GM23338 (cell line): ENCODE results near the gene ACBD3. TPM values are rescaled to one million over a fixed set of nuclear protein-coding genes. Genes with fewer than 3 reads are reported as not detected.

Experiments used
- ATAC-seq: fragments of 200-7000 bp; cut with Tn5 transposase; 3 replicates; pipeline ENCODE4 v1.9.1; 2020
- DNase-seq: peaks from one replicate; pipeline ENCODE4 v3.0.0-alpha.2; 2015; ENCODE audit warnings: low spot score
- H2AFZ ChIP-seq: fragments of 200-600 bp; sonication (generic); 2 replicates; pipeline ENCODE4 v1.8.0; 2016; ENCODE audit warnings: antibody characterized with exemption, mild to moderate bottlenecking, moderate library complexity
- H3F3A ChIP-seq: fragments of 200-600 bp; sonication (generic); replicated peaks from 2 replicates; pipeline ENCODE4 v1.8.0; 2017; ENCODE audit warnings: antibody characterized with exemption, mixed run types, low read depth
- H3K27ac ChIP-seq: fragments of 200-600 bp; sonication (generic); 2 replicates; pipeline ENCODE4 v1.6.1; 2016; ENCODE audit warnings: low read depth
- H3K27me3 ChIP-seq: fragments of 200-600 bp; sonication (generic); 2 replicates; pipeline ENCODE4 v1.8.0; 2016; ENCODE audit warnings: mild to moderate bottlenecking, mixed run types, moderate library complexity; ENCODE audit not compliant: insufficient read depth
- H3K36me3 ChIP-seq: fragments of 200-600 bp; sonication (generic); 2 replicates; pipeline ENCODE4 v1.8.0; 2016; ENCODE audit warnings: mild to moderate bottlenecking; ENCODE audit not compliant: insufficient read depth
- H3K4me1 ChIP-seq: fragments of 200-600 bp; sonication (generic); 2 replicates; pipeline ENCODE4 v1.8.0; 2016; ENCODE audit warnings: mild to moderate bottlenecking, moderate library complexity; ENCODE audit not compliant: insufficient read depth
- H3K4me2 ChIP-seq: fragments of 200-600 bp; sonication (generic); 2 replicates; pipeline ENCODE4 v1.7.1; 2017; ENCODE audit warnings: mixed run types
- H3K4me3 ChIP-seq: fragments of 200-600 bp; sonication (generic); 2 replicates; pipeline ENCODE4 v1.6.1; 2016; ENCODE audit warnings: mixed run types
- H3K79me2 ChIP-seq: fragments of 200-600 bp; sonication (generic); replicated peaks from 2 replicates; pipeline ENCODE4 v1.8.0; 2017; ENCODE audit warnings: mild to moderate bottlenecking; ENCODE audit not compliant: insufficient read depth
- H3K9me2 ChIP-seq: fragments of 200-600 bp; sonication (generic); 2 replicates; pipeline ENCODE4 v1.8.0; 2017; ENCODE audit not compliant: insufficient read depth
- H4K20me1 ChIP-seq: fragments of 200-600 bp; sonication (generic); replicated peaks from 2 replicates; pipeline ENCODE4 v1.8.0; 2017; ENCODE audit warnings: mild to moderate bottlenecking; ENCODE audit not compliant: insufficient read depth
- H3K27ac Mint-ChIP-seq: 2 replicates; pipeline ENCODE4 v1.8.0; 2020; ENCODE audit warnings: inconsistent platforms, mild to moderate bottlenecking, moderate library complexity, mixed read lengths
- H3K27me3 Mint-ChIP-seq: 3 replicates; pipeline ENCODE4 v1.8.0; 2022; ENCODE audit warnings: low read depth, mild to moderate bottlenecking, moderate library complexity, mixed read lengths, inconsistent platforms; ENCODE audit not compliant: insufficient read depth, poor library complexity
- H3K36me3 Mint-ChIP-seq: 3 replicates; pipeline ENCODE4 v1.8.0; 2021; ENCODE audit warnings: low read depth, mild to moderate bottlenecking, inconsistent platforms, moderate library complexity, mixed read lengths
- H3K4me1 Mint-ChIP-seq: 3 replicates; pipeline ENCODE4 v1.8.0; 2020; ENCODE audit warnings: mild to moderate bottlenecking, inconsistent platforms, mixed read lengths
- H3K4me3 Mint-ChIP-seq: 3 replicates; pipeline ENCODE4 v1.8.0; 2021; ENCODE audit warnings: moderate library complexity, mild to moderate bottlenecking, inconsistent platforms, mixed read lengths
- H3K9me3 Mint-ChIP-seq: 3 replicates; pipeline ENCODE4 v1.8.0; 2020; ENCODE audit warnings: moderate library complexity, mild to moderate bottlenecking, inconsistent platforms, mixed read lengths
- CREB1 ChIP-seq: fragments of 250-450 bp; sonication (Bioruptor Pico); IDR thresholded peaks from 2 replicates; pipeline ENCODE4 v1.5.0; 2020; ENCODE audit warnings: low read depth, mild to moderate bottlenecking, moderate library complexity
- CTCF ChIP-seq, 2 experiments: fragments of 200-600 bp in 1 of 2; sonication (generic) in 1 of 2; conservative IDR thresholded peaks; 2 replicates each; pipeline versions ENCODE4 v1.5.1 to v1.6.1; 2016 to 2017; ENCODE audit warnings: antibody characterized with exemption in 2 of 2, low read depth in 2 of 2, mild to moderate bottlenecking in 2 of 2, moderate library complexity in 1 of 2
- EZH2 ChIP-seq: fragments of 200-600 bp; sonication (generic); IDR thresholded peaks from one replicate; pipeline ENCODE4 v1.8.0; 2017; ENCODE audit warnings: antibody characterized with exemption, mild to moderate bottlenecking, low read depth; ENCODE audit not compliant: unreplicated experiment
- EZH2phosphoT487 ChIP-seq: fragments of 200-600 bp; sonication (generic); IDR thresholded peaks from one replicate; pipeline ENCODE4 v1.8.1; 2018; ENCODE audit warnings: antibody characterized with exemption; ENCODE audit not compliant: unreplicated experiment
- JUNB ChIP-seq: IDR thresholded peaks from one replicate; pipeline ENCODE4 v1.6.1; 2016; ENCODE audit warnings: antibody characterized with exemption; ENCODE audit not compliant: unreplicated experiment
- NANOG ChIP-seq: IDR thresholded peaks from 2 replicates; pipeline ENCODE4 v1.6.1; 2016; ENCODE audit warnings: antibody characterized with exemption, borderline replicate concordance
- STAT1 ChIP-seq: IDR thresholded peaks from one replicate; pipeline ENCODE4 v1.6.1; 2016; ENCODE audit warnings: antibody characterized with exemption; ENCODE audit not compliant: unreplicated experiment
- ZNF331 ChIP-seq: fragments of 250-450 bp; sonication (Bioruptor Pico); IDR thresholded peaks from 2 replicates; pipeline ENCODE4 v1.5.0; 2020; ENCODE audit warnings: low read depth, mild to moderate bottlenecking, moderate library complexity
- ZNF462 ChIP-seq: fragments of 250-450 bp; sonication (Bioruptor Pico); IDR thresholded peaks from 2 replicates; pipeline ENCODE4 v1.5.0; 2020; ENCODE audit warnings: mild to moderate bottlenecking, moderate library complexity
- polyA plus RNA-seq: library from polyadenylated mRNA; unstranded; fragments of >200 nt; fragmentation: Nextera tagmentation; extraction: Ambion mirVana; gene quantifications from 2 replicates; pipeline ENCODE4 v1.2.1, GENCODE V29; 2016
- total RNA-seq: library from RNA; depleted of rRNA; stranded (reverse); fragments of >200 nt; shearing (Covaris generic); gene quantifications from 2 replicates; pipeline ENCODE4 v1.2.3, GENCODE V29; 2014
- TF ChIP-seq, protein P1 (sequence below): IDR thresholded peaks from 2 replicates; pipeline ENCODE4 v1.6.1; 2016; ENCODE audit warnings: antibody characterized with exemption

Gene ACBD3
- total and polyA plus RNA-seq, 2 experiments from 2014 or later, result 17.1 to 36.2 TPM

- TF ChIP-seq CTCF (conservative IDR thresholded peaks at IDR 0.05; ENCODE audit: low read depth in 2 of 2) (no peak), NANOG (no peak), CREB1 (CRISPR knock-in tag) (no peak)
Measured at GRCh38 chr1:226097866-226098625, 88.5 kb downstream of the ACBD3 start (continued).

DNA sequence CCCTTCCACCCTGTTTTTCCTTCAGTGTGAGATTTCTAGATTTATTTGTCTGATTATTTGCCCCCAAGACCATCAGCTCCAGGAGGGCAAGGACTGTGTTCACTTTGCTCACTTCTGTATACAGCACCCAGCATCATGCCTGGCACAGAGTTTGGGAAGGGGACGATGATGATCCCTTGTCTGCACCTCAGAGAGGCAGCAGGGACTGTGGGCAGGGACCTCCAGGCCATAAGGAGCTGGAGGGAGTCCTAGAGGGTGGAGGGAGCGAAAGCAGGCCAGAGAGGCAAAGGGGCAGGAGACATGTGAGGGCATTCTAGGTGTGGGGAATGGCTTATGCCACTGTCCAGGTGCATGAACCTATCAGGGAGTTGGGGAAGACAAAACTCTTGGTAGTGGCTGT is 91.3 kb downstream of the ACBD3 start:
- H3K27me3 ChIP-seq, result peaks cover 9% of the 10 kb centered on the region; the same call in 1 of the 2 replicates
- H3K4me3 ChIP-seq, result no peak overlapping the region
- H3K79me2 ChIP-seq, result no peaks in the 10 kb centered on the region
- DNase-seq (no peak), ATAC-seq (no peak)
- Mint-ChIP-seq H3K4me3 (no peak overlapping the region), H3K27me3 (peaks cover 3% of the 10 kb centered on the region), H3K4me1 (peaks cover 18% of the 10 kb centered on the region), H3K36me3 (no peaks in the 10 kb centered on the region), H3K9me3 (no peaks in the 10 kb centered on the region), H3K27ac (no peak overlapping the region)
- H3K27ac ChIP-seq, result no peak overlapping the region
- H2AFZ ChIP-seq, result no peak overlapping the region
- no peaks in the 10 kb centered on the region for H3K9me2 ChIP-seq
- no peaks in the 10 kb centered on the region for H4K20me1 ChIP-seq
- H3F3A ChIP-seq, result no peaks in the 10 kb centered on the region
- H3K36me3 ChIP-seq, result no peaks in the 10 kb centered on the region
- H3K4me2 ChIP-seq, result no peak overlapping the region
- H3K4me1 ChIP-seq, result peaks cover 14% of the 10 kb centered on the region
- TF ChIP-seq CREB1 (CRISPR knock-in tag) (no peak), ZNF462 (CRISPR knock-in tag) (no peak), STAT1 (no peak), CTCF (conservative IDR thresholded peaks at IDR 0.05; ENCODE audit: low read depth in 2 of 2) (no peak), EZH2phosphoT487 (no peak), ZNF331 (CRISPR knock-in tag) (no peak), EZH2 (no peak), JUNB (no peak)
- TF ChIP-seq, protein P1, sequence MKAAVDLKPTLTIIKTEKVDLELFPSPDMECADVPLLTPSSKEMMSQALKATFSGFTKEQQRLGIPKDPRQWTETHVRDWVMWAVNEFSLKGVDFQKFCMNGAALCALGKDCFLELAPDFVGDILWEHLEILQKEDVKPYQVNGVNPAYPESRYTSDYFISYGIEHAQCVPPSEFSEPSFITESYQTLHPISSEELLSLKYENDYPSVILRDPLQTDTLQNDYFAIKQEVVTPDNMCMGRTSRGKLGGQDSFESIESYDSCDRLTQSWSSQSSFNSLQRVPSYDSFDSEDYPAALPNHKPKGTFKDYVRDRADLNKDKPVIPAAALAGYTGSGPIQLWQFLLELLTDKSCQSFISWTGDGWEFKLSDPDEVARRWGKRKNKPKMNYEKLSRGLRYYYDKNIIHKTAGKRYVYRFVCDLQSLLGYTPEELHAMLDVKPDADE, result no peak
